ENCODE data around the gene OSBP.
"Not testable (repeated sequence)": the region's sequence is repeated elsewhere in the genome, so short reads cannot be mapped to it uniquely, and the experiment has no call there.

Gene OSBP

GRCh38 chr11:59615637-59616395 lies at the start of gene OSBP:
Gene OSBP (minus strand): TSS chr11:59615774. CDS start chr11:59615664, 110 bp downstream.
- peak; percentile 98 for DNase-seq

GRCh38 chr11:59660621-59661020 lies 45.0 kb upstream of the OSBP start:
- no peak for DNase-seq

- no peak for DNase-seq
Observed at GRCh38 chr11:59659981-59660380, 44.4 kb upstream of the OSBP start.

GRCh38 chr11:59658036-59658435 lies 42.5 kb upstream of the OSBP start:
- no peak for DNase-seq

- no peak for DNase-seq
Observed at GRCh38 chr11:59654893-59655292, 39.3 kb upstream of the OSBP start.

GRCh38 chr11:59647245-59647980 lies 31.8 kb upstream of the OSBP start:
- DNase-seq: no peak

- DNase-seq: no peak
Observed at GRCh38 chr11:59644528-59644927, 29.0 kb upstream of the OSBP start.

GRCh38 chr11:59643390-59643789 lies 27.8 kb upstream of the OSBP start:
- DNase-seq: no peak

GRCh38 chr11:59641156-59641555 lies 25.6 kb upstream of the OSBP start:
- no peak for DNase-seq

- DNase-seq: no peak
Observed at GRCh38 chr11:59630493-59630892, 14.9 kb upstream of the OSBP start.

GRCh38 chr11:59629996-59630395 lies 14.4 kb upstream of the OSBP start:
- no peak for DNase-seq

GRCh38 chr11:59626969-59627368 lies 11.4 kb upstream of the OSBP start:
- not testable (repeated sequence) for DNase-seq

GRCh38 chr11:59625703-59626102 lies 10.1 kb upstream of the OSBP start:
- no peak for DNase-seq

GRCh38 chr11:59617876-59618275 lies 2.3 kb upstream of the OSBP start:
- DNase-seq: no peak

- DNase-seq: no peak
Observed at GRCh38 chr11:59616396-59616982, 915 bp upstream of the OSBP start.

- peak; percentile 71 for DNase-seq
Observed at GRCh38 chr11:59615120-59615636, 396 bp downstream of the OSBP start.

GRCh38 chr11:59614277-59615119 lies 1.1 kb downstream of the OSBP start:
- DNase-seq: no peak

- no peak for DNase-seq
Observed at GRCh38 chr11:59611570-59612565, 3.7 kb downstream of the OSBP start.

GRCh38 chr11:59610289-59610688 lies 5.3 kb downstream of the OSBP start:
- DNase-seq: peak; percentile 49

GRCh38 chr11:59607703-59608454 lies 7.7 kb downstream of the OSBP start:
- DNase-seq: no peak

- DNase-seq: no peak
Observed at GRCh38 chr11:59602432-59602831, 13.1 kb downstream of the OSBP start.

Measured in activated CD4-positive, alpha-beta T cell treated with anti-CD3 and anti-CD28 coated beads for 48 hours (primary cell).